OCI-LY3 (cell line): ENCODE results near the gene MRGPRX1.

Source experiments
- CTCF ChIP-seq: fragments of 200-600, 300-600 bp; sonication (generic); IDR thresholded peaks from 2 replicates; pipeline ENCODE4 v1.5.1; 2014; ENCODE audit warnings: antibody characterized with exemption, low read length, low read depth
- EZH2phosphoT487 ChIP-seq: fragments of 200-600 bp; shearing (Covaris generic); IDR thresholded peaks from 2 replicates; pipeline ENCODE4 v1.6.1; 2018; ENCODE audit warnings: antibody characterized with exemption, mixed run types, low read depth

DNA sequence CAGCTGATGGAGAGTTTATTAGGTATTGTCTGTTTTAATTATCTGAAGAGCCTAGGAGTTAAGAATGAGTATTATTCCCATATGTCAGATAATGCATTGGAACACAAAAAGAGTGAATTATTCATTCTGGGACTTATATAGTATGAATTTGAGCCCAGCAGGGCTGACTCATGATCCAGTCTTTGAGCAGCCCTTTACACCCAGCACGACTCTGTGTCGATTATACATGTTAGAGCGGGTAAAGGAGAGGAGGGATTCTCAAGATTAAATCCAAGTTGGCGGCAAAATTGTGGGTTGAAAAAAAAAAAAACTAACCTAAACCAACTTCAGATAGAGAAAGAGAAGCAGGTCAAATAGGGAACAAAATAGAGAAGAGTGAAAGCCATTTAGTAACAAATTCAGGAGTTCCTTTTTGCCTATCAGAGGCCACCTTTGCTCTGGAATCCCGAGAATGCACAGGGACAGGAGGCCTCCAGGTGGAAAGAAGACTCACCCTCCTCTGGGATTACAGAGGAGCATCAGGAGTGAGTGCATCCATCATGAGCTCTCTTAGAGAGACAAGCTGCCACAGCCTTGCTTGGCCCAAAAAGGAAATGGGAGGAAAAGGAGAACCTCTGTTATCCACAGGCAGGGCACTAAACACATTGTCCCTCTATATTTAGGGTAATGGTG, 3.1 kb downstream of the MRGPRX1 start:
- TF ChIP-seq CTCF: no peak
- no peak for TF ChIP-seq EZH2phosphoT487
